ENCODE data around the gene AP3S1.

GRCh38 chr5:115812372-115812771, 29.4 kb upstream of the AP3S1 start:
- TF ChIP-seq CTCF (IDR thresholded peaks at IDR 0.05): no peak
- TF ChIP-seq POLR2A (IDR thresholded peaks at IDR 0.05): no peak
